Activated naive CD4-positive, alpha-beta T cell treated with Interleukin-2 at 50 U/mL for 16 hours (primary cell): ENCODE data around the gene GNL1.

Experiments used
- DNase-seq: peaks from one replicate; pipeline ENCODE4 v3.0.0-alpha.2; 2020

The GNL1 gene, protein sequence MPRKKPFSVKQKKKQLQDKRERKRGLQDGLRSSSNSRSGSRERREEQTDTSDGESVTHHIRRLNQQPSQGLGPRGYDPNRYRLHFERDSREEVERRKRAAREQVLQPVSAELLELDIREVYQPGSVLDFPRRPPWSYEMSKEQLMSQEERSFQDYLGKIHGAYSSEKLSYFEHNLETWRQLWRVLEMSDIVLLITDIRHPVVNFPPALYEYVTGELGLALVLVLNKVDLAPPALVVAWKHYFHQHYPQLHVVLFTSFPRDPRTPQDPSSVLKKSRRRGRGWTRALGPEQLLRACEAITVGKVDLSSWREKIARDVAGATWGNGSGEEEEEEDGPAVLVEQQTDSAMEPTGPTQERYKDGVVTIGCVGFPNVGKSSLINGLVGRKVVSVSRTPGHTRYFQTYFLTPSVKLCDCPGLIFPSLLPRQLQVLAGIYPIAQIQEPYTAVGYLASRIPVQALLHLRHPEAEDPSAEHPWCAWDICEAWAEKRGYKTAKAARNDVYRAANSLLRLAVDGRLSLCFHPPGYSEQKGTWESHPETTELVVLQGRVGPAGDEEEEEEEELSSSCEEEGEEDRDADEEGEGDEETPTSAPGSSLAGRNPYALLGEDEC

DNA sequence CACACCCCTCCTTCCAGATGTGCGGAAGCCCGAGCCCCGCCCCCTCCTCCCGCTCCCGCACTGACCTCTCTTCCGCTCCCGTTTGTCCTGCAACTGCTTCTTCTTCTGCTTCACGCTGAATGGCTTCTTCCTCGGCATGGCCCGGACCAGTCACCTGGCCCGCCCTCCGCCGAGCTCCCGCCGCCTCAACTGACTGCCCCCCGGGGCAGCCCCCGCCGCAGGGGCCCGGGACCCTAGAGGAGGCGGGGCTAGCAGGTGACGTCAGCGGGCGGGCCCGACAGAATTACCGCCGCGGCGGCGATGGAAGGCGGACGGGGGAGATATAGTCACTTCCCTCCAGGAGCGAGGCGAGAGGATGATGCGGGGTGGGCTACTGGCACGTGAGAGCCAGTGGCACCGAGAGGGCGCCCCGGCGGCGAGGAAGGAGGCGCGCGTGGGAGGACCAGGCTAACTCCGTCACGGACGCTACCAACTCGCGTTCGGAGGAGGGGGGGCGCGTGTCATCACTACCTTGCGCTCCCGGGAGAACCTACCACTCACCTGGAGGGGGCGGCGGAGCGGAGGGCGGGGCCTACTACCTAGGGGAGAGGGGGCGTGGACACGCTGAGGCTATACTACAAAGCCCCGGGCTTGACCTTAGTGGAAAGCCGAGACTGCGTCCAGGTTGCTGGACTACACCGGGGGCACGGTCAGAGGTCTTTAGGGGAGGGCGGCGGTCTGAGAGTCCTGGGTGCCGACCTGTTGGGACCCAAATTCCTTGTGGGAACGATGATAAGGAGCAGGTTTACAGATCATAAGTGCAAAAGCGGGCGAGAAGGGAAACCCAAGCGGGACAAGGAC, at the start of gene GNL1:
TSS of gene GNL1 (minus strand) at position 424 of the 840 bp plus-strand sequence. CDS start at position 138, 286 bp downstream.
- peak; percentile 99 for DNase-seq

DNA sequence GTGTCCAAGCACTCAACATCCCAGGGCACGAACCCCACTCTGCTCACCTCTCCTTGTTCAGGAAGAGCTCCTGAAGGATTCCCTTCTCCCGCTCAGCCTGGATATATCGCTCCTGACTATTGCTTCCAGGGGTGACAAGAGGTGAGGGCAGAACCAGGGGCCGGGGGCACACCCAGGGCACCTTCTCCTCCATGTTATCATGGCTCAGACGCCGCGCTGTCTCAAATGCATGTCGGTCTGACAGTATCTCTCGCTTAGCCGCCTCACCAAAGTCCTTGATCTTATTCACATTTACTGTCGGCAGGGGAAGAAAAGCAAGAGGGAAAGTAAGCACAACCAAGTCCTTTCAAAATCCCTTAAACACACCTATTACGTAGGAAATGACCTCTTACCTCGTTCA, 47.7 kb upstream of the GNL1 start:
- no peak for DNase-seq

DNA sequence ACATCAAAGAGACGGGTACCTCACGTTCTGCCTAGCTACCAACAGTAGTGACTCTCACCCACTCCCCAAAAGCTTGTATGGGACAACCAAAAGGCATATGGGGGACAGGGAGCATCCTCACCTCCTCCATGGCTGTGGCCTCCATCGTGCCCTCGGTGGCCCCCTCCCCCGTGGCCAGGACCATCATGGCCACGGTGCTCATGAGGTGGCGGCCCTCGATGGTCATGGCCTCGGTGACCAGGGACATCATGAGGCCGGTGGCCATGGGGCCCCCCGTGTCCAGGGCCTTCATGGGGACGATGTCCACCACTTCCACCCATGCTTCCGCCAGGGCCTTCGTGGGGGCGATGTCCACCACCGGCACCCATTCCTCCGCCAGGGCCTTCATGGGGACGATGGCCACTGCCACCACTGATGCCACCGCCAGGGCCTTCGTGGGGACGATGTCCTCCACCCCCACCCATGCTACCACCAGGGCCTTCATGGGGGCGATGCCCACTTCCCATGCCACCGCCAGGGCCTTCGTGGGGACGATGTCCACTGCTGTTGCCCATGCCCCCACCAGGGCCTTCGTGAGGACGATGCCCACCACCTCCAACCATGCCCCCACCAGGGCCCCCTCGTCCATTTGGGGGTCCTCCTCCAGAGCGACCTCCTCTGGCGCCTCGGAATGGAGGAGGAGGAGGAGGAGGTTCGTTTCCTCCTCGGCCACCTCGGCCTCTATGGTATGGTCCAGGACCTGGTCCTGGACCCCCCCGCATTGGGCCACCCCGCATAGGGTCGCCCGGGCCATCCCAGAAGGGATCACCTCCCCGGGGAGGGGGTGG, 45.7 kb upstream of the GNL1 start:
- no peak for DNase-seq

DNA sequence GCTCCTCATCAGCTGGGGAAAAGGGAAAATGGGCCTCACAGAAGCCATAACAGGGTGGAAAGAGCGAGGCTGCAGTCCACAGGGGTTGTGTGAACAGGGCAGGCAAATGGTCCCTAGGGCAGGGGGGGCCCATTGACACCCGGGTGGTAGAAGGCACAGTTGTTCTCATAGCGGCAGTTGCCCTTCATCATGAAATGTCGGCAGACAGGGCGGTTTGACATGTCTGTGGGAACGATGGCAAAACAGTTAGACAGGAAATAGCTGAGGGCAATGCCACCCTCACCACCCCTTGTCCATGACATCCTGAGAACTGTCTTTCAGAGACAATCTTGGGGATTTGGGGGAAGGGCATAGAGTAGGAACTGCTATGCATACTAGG, 45.1 kb upstream of the GNL1 start:
- no peak for DNase-seq

DNA sequence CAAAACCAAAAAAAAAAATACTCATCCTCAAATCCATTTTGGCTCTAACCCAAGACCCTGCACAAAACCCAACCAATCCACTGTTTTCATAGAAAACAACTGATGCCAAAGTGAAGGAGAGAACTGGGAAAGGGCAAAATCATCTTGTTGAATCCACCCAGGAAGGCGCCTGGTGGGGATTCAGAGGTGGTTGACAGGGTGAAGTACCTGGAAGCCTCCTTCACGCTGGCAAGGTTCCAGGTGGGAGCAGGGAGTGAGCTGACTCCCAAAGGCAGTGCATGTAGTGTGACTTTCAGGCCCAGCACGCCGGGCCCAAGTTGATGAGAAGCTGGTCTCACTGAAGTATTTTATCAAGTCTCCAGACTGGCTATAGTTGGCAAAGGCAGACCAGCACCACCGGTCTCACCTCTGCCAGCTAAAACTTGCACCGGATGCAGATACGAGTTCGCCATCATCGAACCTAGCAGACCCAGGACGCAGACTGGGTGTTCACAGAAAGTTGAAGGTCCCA, 44.2 kb upstream of the GNL1 start:
- DNase-seq, result no peak

DNA sequence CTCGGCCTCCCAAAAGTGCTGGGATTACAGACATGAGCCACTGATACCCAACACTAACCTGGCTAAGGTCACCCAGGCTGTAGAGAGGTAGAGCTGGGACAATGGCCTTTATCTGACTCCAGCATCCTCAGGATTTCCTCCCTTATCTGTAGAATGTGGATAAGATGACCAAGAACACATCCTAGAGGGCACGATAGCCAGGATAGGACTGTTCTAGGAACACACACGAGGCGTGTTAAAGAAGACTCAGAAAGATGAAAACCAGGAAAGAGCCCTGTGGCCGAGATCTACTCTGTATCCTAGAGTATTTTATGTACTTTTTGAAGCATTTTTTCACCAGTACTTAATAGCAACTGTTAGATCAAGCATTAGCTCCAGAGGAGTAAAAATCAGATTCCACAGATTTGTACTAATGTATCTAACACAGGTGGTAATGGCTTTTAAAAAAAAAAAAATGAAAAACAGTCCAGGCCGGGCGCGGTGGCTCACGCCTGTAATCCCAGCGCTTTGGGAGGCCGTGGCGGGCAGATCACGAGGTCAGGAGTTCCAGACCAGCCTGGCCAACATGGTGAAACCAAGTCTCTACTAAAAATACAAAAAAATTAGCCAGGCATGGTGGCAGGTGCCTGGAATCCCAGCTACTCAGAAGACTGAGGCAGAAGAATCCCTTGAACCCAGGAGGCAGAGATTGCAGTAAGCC, 43.5 kb upstream of the GNL1 start:
- DNase-seq, result no peak

DNA sequence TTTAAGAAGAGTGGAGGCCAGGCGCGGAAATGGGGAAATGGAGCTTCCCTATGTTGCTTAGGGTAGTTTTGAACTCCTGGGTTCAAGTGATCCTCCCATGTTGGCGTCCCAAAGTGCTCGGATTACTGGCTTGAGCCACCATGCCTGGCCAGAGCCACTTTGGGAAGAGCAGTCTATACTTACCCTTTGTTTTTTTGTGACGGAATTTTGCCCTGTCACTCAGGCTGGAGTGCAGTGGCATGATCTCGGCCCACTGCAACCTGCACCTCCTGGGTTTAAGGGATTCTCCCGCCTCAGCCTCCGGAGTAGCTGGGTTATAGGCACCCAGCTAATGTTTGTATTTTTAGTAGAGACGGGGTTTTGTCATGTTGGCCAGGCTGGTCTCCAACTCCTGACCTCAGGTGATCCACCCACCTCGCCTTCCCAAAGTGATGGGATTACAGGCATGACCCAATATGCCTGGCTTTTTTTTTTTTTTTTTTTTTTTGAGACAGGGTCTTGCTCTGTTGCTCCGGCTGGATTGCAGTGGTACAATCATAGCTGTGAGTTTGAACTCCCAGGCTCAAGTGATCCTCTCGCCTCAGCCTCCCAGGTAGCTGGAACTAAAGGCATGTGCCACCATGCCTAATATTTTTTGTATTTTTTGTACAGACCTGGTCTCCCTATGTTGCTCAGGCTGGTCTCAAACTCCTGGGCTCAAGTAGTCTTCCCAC, 42.8 kb upstream of the GNL1 start:
- DNase-seq, result no peak

DNA sequence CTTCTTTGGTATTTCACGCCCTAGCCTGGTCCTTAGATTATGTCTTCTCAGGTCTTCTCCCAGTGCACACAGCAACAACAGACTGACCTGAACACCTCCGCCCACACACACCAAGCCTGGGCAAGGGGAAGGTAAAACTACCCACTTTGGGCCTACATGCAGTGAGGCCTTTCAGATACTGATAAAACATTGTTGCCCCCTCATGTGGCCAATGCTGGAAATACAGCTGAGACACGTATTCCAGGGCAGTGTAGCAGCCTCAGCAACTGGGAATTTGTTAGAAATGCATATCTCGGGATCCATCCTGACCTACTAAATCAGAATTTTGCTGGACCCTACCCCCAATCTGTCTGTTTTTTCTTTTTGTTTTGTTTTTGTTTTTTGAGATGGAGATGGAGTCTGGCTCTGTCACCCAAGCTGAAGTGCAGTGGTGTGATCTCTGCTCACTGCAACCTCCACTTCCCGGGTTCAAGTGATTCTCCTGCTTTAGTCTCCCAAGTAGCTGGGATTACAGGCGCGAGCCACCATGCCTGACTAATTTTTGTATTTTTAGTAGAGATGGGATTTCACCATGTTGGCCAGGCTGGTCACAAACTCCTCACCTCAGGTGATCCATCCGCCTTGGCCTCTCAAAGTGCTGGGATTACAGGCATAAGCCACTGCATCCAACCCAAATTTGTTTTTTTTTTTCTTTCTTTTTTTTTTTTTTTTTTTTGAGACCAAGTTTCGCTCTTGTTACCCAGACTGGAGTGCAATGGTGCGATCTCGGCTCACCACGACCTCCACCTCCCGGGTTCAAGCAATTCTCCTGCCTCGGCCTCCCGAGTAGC, 41.2 kb upstream of the GNL1 start:
- peak; percentile 80 for DNase-seq

DNA sequence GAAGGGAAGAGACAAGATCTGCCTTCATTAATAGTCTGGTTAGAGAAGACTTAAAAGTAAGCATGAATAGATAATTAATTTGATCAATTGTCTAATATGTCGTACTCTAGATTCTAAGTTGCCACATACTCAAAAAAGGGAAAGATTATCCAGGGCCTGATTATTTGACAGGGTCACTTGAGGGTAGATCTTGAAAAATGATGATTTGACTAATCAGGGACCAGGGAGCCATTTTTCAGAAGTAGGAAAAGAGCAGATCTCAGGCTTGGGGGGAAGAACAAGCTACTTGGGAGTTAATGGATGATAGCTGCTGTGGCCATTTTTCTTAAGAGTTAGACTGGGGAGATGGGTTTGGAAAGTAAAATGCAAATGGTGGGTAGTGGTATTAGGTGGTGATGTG, 36.0 kb upstream of the GNL1 start:
- no peak for DNase-seq

DNA sequence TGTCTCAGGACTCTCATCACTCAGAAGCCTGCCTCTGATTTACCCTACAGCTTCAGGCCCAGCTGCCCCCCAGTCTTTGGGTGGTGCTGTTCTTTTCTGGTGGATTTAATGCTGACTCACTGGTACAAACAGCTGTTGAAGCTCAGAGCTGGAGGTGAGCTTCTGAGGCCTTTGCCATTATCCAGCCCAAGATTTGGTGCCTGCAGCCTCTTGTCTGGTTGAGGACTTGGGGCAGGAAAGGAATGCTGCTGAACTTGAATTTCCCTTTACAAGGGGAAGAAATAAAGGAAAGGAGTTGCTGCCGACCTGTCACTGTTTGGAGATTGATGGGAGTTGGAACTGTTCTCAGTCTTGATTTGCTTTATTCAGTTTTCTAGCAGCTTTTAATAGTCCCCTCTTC, 34.7 kb upstream of the GNL1 start:
- no peak for DNase-seq

DNA sequence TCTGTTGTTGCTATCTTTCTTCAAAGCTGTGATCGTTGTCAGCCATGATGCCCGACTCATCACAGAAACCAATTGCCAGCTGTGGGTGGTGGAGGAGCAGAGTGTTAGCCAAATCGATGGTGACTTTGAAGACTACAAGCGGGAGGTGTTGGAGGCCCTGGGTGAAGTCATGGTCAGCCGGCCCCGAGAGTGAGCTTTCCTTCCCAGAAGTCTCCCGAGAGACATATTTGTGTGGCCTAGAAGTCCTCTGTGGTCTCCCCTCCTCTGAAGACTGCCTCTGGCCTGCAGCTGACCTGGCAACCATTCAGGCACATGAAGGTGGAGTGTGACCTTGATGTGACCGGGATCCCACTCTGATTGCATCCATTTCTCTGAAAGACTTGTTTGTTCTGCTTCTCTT, 34.2 kb upstream of the GNL1 start:
- no peak for DNase-seq

DNA sequence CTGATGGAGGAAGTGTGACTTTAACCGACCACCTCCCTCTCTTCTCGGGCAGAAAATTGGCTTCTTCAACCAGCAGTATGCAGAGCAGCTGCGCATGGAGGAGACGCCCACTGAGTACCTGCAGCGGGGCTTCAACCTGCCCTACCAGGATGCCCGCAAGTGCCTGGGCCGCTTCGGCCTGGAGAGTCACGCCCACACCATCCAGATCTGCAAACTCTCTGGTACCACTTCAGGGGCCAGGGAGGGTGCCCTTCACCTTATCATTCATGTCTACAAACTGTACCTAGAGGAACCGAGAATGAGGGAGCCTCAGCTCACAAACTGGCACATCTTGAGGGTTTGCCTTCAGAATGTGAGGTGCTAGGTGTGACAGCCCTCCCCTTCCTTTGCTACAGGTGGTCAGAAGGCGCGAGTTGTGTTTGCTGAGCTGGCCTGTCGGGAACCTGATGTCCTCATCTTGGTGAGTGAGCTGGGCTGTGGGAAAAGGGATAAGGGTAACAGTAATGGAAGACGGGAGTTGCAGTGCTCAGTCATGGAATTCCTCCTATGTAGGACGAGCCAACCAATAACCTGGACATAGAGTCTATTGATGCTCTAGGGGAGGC, 33.6 kb upstream of the GNL1 start:
- no peak for DNase-seq

DNA sequence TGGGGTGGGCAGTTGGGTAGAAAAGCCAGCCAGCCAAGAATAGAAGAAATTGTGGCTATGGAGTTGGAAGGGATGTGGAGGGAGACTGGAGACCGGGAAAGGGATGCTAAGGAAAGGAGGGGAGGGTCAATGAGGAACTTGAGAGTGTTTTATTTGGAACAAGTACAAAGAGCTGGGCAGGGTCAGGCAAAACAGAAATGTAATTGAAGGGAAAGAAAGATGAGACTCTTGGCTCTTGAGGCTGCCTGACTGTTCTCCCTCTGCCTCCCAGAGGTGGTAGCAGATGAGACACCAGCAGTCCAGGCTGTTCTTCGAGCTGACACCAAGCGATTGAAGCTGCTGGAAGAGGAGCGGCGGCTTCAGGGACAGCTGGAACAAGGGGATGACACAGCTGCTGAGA, 27.6 kb upstream of the GNL1 start:
- no peak for DNase-seq

DNA sequence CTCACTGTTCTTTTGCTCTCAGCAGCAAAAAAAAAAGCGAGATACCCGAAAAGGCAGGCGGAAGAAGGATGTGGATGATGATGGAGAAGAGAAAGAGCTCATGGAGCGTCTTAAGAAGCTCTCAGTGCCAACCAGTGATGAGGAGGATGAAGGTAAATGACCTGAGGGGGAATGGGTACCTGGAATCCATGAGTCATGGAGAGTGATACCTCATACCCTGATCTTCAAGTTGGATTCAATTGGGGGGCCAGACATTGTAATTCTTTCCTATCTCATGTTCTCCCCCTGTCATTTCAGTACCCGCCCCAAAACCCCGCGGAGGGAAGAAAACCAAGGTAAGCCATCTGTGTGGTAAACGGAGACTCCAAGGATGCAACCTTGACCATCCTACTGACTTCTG, 21.8 kb upstream of the GNL1 start:
- DNase-seq, result no peak

DNA sequence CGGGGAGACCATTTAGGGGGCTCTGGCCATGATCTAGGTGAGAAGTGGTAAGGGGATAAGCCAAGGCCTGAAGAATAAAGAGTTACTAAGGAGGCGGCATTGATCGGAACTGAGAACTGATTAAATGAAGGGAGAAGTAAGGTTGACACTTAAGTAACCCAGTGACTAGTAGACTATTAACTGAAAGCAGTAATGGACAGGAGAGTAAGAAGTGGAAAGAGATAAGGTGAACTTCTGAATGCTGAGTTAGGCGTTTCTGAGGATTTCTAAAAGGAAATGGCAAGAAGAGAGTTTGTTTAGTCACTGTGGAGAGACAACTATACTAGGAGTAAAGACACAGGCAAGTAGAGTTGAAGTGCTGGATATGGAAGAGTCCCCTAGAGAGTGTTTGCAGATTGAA, 16.8 kb upstream of the GNL1 start:
- no peak for DNase-seq

DNA sequence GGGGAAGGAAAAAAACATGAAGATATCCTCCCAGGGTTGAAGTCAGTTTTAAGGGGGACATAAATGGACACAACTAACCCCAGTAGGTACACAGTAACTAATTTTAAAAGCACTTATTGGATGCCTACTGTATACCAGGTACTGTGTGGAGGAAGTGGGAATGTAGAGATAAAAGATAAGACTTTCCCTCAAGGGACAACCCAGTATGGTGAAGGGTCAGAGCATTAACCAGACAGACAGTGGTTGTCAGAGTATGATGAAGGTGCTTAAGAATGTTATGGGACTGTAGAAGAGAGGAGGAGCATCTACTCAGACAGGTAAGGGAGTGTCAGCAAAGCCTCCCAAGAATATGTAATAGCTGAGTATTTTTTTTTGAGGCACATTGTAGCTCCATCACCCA, 15.9 kb upstream of the GNL1 start:
- DNase-seq, result no peak

DNA sequence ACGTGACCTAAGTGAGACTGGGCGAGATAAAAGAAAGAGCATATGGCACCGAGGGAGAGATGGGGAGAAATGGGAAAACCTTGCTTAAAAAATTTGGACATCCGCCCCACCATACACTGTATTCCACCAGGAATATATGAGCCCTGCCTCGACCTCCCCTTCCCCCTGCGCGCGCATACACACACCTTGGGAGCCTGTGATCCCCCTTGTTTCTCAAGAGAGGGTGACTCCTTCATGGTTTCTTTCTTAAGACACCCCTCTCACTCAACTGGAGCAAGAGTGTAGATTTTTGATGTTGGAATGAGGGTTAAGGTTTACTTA, 15.4 kb upstream of the GNL1 start:
- DNase-seq, result no peak

DNA sequence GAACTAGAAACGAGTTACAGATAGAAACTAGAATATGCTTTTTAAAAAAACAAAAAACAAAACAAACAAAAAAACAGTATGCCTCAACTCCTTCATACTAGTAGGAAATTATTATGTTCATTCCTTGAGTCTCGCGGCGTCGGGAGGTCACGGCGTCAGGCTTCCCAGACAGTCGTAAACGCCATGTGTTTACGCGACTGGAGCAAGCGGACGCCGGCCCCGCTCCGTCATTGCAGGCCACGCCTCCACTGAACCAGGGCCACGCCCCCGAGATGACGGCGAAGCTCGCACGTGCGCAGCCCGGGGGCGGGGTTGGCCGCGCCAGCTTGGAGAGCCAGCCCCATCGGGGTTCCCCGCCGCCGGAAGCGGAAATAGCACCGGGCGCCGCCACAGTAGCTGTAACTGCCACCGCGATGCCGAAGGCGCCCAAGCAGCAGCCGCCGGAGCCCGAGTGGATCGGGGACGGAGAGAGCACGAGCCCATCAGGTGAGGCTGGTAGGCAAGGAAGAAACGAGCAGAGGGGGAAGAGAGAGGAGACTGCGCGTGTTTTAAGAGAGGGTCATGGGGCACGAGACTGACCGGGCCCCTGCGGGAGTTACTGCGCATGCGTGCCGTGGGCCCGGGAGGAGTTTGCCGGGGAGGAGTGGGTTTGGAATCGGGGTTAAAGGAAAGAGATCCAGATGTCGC, 14.9 kb upstream of the GNL1 start, which contains the start of gene ABCF1:
TSS of gene ABCF1 (plus strand) at position 368 of the 687 bp plus-strand sequence. CDS start at position 414, 46 bp downstream.
- DNase-seq, result peak; percentile 100

DNA sequence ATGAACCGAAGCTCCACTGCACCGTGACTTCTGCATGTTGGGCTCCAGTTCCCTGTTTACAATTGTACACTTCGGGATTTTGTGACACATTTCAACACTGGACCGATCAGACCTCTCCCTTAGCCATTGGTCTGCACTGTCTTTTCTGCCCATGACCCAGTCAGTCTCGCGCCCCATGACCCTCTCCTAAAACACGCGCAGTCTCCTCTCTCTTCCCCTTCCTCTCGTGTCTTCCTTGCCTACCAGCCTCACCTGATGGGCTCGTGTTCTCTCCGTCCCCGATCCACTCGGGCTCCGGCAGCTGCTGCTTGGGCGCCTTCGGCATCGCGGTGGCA, 14.4 kb upstream of the GNL1 start:
- DNase-seq, result no peak

DNA sequence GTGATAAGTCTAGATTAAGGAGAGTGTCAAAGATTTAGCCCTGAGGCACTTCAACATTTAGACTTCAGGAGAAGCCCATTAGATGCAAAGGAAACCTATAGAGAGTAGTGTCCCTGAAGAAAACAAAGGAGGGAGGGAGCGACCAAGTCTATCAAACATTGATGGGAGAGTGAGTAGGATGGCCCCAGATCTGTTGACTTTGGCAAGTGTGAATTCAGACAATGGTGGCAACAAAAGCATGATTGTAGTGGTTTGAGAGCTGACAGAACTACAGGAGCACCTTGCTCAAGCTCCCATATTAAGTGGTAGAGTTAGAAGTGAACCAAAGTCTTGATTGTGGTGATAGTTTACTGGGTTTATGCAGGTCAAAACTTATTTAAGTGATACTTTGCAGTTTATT, 14.0 kb upstream of the GNL1 start:
- DNase-seq, result no peak
